ENCODE measurements around the gene ATG7. TPM values are rescaled to one million over a fixed set of nuclear protein-coding genes. Genes with fewer than 3 reads are reported as not detected.
A peak's percentile ranks its signal among the peaks of the same experiment; 100 is the strongest.

ATG7 gene
- total RNA-seq, 4 donors from 2014 or later: 54.8 to 126 (median 100) TPM

DNA sequence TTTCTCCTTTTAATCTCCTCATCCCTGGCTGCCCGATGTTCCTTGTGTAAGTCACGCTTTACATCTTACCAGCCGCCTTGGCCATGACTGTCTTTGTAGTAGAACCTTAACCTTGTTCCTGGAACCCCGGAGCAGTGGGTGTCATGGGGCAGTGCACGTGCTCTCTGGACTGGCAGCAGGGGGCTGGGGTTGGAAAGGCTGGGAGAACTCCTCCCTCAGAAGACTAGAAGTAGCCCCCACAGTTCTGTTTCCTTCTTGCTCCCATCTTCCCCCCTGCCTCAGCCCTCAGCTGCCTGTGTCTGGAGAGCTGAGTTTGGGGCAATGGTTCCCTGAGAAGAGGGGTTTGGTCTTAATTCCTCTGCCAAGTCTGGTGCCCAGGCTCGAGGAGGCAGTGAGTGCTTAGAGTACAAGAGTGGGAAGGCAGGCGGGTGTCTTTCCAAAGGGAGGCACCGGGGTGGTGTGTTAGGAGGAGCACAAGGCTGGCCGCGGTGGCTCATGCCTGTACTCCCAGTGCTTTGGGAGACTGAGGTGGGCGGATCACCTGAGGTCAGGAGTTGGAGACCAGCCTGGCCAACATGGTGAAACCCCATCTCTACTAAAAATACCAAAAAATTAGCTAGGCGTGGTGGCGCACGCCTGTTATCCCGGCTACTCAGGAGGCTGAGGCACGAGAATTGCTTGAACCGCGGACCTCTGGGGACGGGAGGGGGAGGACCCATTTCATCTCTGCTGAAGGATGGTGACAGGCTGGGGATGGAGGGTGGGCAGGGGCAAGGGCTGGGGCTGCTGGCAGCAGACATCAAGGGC, 271.1 kb downstream of the ATG7 start:
- no peak for TF ChIP-seq POLR2A (IDR thresholded peaks at IDR 0.05)
- TF ChIP-seq, protein P1, sequence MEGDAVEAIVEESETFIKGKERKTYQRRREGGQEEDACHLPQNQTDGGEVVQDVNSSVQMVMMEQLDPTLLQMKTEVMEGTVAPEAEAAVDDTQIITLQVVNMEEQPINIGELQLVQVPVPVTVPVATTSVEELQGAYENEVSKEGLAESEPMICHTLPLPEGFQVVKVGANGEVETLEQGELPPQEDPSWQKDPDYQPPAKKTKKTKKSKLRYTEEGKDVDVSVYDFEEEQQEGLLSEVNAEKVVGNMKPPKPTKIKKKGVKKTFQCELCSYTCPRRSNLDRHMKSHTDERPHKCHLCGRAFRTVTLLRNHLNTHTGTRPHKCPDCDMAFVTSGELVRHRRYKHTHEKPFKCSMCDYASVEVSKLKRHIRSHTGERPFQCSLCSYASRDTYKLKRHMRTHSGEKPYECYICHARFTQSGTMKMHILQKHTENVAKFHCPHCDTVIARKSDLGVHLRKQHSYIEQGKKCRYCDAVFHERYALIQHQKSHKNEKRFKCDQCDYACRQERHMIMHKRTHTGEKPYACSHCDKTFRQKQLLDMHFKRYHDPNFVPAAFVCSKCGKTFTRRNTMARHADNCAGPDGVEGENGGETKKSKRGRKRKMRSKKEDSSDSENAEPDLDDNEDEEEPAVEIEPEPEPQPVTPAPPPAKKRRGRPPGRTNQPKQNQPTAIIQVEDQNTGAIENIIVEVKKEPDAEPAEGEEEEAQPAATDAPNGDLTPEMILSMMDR (IDR thresholded peaks at IDR 0.05): no peak
- Histone ChIP-seq H3K27ac (peak overlapping the region; percentile 79 to 83), H3K4me3 (no peak overlapping the region), H3K9me3 (no peaks in the 10 kb centered on the region), H3K36me3 (no peaks in the 10 kb centered on the region), H3K27me3 (no peaks in the 10 kb centered on the region), H3K4me1 (peaks cover 0 to 6% of the 10 kb centered on the region in 2 donors)
- intact Hi-C loops (cut with DNase I; ENCODE audit: low total_unique reads): no loop called here
- DNase-seq: no peak

DNA sequence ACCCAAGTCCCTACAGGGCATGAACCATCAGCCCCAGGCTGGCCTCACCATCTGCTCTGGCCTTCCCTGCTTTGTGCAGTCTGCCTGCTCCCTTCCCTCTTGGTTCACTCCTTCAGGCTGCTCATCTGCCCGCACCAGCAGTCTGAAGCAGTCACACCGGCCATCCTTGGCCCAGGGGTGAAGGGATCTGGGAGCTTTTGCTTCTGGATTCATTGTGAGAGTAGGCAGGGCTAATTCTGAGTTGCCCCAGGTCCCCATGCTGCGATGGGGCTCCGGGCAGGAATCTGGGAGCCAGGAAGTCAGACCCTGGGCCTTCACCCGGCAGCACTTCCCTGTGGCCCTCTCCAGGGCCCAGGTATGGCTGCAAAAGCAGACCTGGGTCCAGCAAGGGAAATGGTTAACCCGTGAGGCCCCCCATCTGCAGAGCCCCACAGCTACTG, 271.8 kb downstream of the ATG7 start:
- DNase-seq: no peak
- H3K27ac ChIP-seq: peak overlapping the region; percentile 79 to 83
- no peak overlapping the region for H3K4me3 ChIP-seq

GRCh38 chr3:11544412-11545181, 272.4 kb downstream of the ATG7 start:
- DNase-seq: peak in 1 of 2 donors; percentile 48
- Histone ChIP-seq H3K27me3 (no peaks in the 10 kb centered on the region), H3K4me1 (peaks cover 0 to 6% of the 10 kb centered on the region in 2 donors), H3K27ac (peak overlapping the region; percentile 79 to 83), H3K4me3 (no peak overlapping the region), H3K9me3 (no peaks in the 10 kb centered on the region), H3K36me3 (no peaks in the 10 kb centered on the region)
- intact Hi-C loops (cut with DNase I; ENCODE audit: low total_unique reads): no loop called here
- no peak for TF ChIP-seq POLR2A (IDR thresholded peaks at IDR 0.05)
- TF ChIP-seq, protein P1 (IDR thresholded peaks at IDR 0.05): no peak

More for the DNA sequence above, 271.8 kb downstream of the ATG7 start:
- intact Hi-C loops (cut with DNase I; ENCODE audit: low total_unique reads): no loop called here
- TF ChIP-seq, protein P1 (IDR thresholded peaks at IDR 0.05): no peak
- no peak for TF ChIP-seq POLR2A (IDR thresholded peaks at IDR 0.05)
- no peaks in the 10 kb centered on the region for H3K9me3 ChIP-seq
- no peaks in the 10 kb centered on the region for H3K36me3 ChIP-seq
- peaks cover 0 to 6% of the 10 kb centered on the region in 2 donors for H3K4me1 ChIP-seq
- H3K27me3 ChIP-seq: no peaks in the 10 kb centered on the region

DNA sequence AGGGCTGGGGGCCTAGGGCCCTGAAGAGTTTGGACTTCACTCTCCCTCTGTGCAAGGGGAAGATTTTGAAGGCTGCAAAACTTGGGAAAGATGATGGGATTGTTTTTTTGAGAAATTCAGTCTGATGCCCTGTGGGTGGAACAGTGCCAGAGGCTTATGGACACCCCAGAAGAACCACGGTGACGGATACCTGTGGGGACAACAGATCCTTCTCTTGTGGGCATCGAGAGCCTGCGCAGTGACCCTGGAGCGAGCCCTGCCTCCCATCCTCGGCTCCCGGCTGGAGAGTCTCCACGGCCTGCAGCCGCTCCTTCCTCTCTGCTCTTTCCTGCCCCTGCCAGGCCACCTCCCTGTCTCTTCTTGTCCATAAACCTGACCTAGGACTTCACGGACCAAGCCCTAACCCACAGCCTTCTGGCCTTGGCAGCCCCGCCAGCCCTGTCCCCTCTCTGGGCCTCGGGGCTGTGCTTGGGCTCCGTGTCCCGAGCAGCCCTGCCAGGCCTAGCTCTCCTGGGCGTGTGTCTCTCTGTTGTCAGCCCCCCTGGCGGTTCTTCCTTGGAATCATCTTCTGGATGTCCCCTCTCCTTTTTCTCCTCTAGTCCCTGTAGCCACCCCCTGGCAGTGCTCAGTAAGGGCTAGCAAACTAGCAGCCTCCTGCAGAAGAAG, 273.1 kb downstream of the ATG7 start:
- H3K27ac ChIP-seq: peak overlapping the region; percentile 79 to 83
- intact Hi-C loops (cut with DNase I; ENCODE audit: low total_unique reads): no loop called here
- H3K4me3 ChIP-seq: no peak overlapping the region
- H3K27me3 ChIP-seq: no peaks in the 10 kb centered on the region
- H3K4me1 ChIP-seq: peaks cover 3 to 6% of the 10 kb centered on the region in 2 donors
- H3K36me3 ChIP-seq: no peaks in the 10 kb centered on the region
- TF ChIP-seq POLR2A (IDR thresholded peaks at IDR 0.05): no peak
- TF ChIP-seq, protein P1 (IDR thresholded peaks at IDR 0.05): peak in 1 of 4 experiments; percentile 13
- peak in 1 of 2 donors; percentile 39 for DNase-seq
- H3K9me3 ChIP-seq: no peaks in the 10 kb centered on the region

All from uterus (tissue), 4 donors.